ENCODE data around the gene MEST.
"Not testable (repeated sequence)": the region's sequence is repeated elsewhere in the genome, so short reads cannot be mapped to it uniquely, and the experiment has no call there.

The MEST gene

DNA sequence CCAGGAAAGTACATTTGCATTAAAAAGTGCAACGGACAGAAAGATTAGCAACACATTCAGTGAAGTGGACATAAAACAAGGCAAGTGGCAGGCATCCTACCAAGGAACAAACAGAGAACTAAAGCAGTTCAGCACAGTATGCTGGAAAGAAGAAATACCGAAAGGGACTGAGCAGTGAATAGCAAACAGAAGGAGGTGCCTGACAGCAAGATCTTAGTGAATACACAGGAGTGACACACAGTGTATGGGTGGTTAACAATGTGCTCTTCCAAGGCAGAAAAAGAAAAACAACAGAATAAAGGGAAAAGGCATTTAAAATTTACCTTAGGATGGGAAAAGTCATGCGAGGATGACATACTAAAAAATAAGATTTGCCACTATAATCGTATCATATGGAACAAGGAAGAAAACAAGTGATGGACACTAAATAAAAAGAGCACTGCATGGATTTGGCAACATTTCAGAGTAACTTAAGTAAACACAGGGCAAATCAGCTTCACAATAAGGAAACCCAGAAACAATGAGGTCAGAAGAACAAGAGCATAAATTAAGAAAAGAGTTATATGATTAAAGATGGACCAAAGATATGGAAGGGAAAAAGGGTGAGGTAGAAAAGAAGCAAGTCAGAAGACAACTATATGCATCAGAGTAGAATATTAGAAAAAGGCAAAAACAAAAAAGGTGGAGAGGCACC is 29.5 kb downstream of the MEST start:
- Histone ChIP-seq H3K27me3 (ENCODE audit: control insufficient read depth, insufficient read depth, low read length) (no peaks in the 10 kb centered on the region), H3K4me3 (ENCODE audit: low read length) (no peak overlapping the region), H3K4me1 (ENCODE audit: control insufficient read depth, insufficient read depth, low read length) (no peaks in the 10 kb centered on the region), H3K36me3 (ENCODE audit: control insufficient read depth, insufficient read depth, low read length) (no peaks in the 10 kb centered on the region), H3K27ac (ENCODE audit: low read length) (no peak overlapping the region), H3K9me3 (ENCODE audit: control insufficient read depth, insufficient read depth, low read length) (no peaks in the 10 kb centered on the region)
- DNase-seq (ENCODE audit: low read depth, low spot score): no peak
- no CpG with 5 or more reads among the region's 4 CpGs for WGBS (ENCODE audit: insufficient coverage, insufficient read length)

DNA sequence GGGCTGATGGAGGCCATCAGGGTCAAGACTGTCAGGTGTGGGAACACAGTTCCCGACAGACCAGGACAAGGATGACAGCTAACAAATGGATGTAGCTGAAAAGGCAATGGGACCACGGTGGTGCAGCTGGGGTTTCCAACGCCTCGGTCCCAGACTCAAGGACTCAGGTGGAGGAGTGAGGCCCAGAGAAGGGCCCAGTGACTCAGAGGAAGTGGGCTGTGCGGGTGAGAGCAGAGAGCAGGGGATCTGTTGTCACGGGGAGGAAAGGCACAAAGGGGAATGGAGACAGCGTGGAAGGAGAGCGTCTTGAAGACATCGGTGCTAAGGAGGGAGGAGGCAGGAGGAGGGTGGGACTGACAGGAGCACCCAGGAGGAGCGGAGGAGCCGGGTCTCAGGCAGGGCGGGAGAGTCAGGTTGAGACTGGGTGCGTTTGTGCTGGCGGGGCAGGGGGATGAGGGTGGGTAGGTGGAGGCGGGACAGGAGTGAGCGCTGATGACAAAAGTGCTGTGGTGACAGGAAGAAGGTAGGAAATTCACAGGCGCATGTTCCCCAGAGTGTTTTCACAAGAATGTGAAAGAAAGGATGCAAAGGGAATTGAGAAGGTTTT is 31.7 kb downstream of the MEST start:
- not testable (repeated sequence) for H3K36me3 ChIP-seq (ENCODE audit: control insufficient read depth, insufficient read depth, low read length); H3K27me3 ChIP-seq (ENCODE audit: control insufficient read depth, insufficient read depth, low read length); H3K4me1 ChIP-seq (ENCODE audit: control insufficient read depth, insufficient read depth, low read length); H3K27ac ChIP-seq (ENCODE audit: low read length); H3K4me3 ChIP-seq (ENCODE audit: low read length); H3K9me3 ChIP-seq (ENCODE audit: control insufficient read depth, insufficient read depth, low read length); DNase-seq (ENCODE audit: low read depth, low spot score)
- WGBS (ENCODE audit: insufficient coverage, insufficient read length): no CpG with 5 or more reads among the region's 17 CpGs

GRCh38 chr7:130524628-130525027 is 32.7 kb downstream of the MEST start:
- H3K36me3 ChIP-seq (ENCODE audit: control insufficient read depth, insufficient read depth, low read length): no peaks in the 10 kb centered on the region
- no peak overlapping the region for H3K27ac ChIP-seq (ENCODE audit: low read length)
- no peaks in the 10 kb centered on the region for H3K27me3 ChIP-seq (ENCODE audit: control insufficient read depth, insufficient read depth, low read length)
- WGBS (ENCODE audit: insufficient coverage, insufficient read length): no CpG with 5 or more reads among the region's 5 CpGs
- no peaks in the 10 kb centered on the region for H3K4me1 ChIP-seq (ENCODE audit: control insufficient read depth, insufficient read depth, low read length)
- no peak overlapping the region for H3K4me3 ChIP-seq (ENCODE audit: low read length)
- H3K9me3 ChIP-seq (ENCODE audit: control insufficient read depth, insufficient read depth, low read length): no peaks in the 10 kb centered on the region
- DNase-seq (ENCODE audit: low read depth, low spot score): no peak

DNA sequence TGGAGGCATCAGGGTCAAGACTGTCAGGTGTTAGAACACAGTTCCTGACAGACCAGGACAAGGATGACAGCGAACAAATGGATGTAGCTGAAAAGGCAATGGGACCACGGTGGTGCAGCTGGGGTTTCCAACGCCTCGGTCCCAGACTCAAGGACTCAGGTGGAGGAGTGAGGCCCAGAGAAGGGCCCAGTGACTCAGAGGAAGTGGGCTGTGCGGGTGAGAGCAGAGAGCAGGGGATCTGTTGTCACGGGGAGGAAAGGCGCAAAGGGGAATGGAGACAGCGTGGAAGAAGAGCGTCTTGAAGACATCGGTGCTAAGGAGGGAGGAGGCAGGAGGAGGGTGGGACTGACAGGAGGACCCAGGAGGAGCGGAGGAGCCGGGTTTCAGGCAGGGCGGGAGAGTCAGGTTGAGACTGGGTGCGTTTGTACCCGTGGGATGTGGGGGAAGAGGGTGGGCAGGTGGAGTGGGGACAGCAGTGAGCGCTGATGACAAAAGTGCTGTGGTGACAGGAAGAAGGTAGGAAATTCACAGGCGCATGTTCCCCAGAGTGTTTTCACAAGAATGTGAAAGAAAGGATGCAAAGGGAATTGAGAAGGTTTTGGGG is 36.0 kb downstream of the MEST start:
- H3K9me3 ChIP-seq (ENCODE audit: control insufficient read depth, insufficient read depth, low read length); H3K36me3 ChIP-seq (ENCODE audit: control insufficient read depth, insufficient read depth, low read length); H3K4me1 ChIP-seq (ENCODE audit: control insufficient read depth, insufficient read depth, low read length); H3K27ac ChIP-seq (ENCODE audit: low read length); DNase-seq (ENCODE audit: low read depth, low spot score); H3K4me3 ChIP-seq (ENCODE audit: low read length); H3K27me3 ChIP-seq (ENCODE audit: control insufficient read depth, insufficient read depth, low read length): not testable (repeated sequence)
- no CpG with 5 or more reads among the region's 17 CpGs for WGBS (ENCODE audit: insufficient coverage, insufficient read length)

DNA sequence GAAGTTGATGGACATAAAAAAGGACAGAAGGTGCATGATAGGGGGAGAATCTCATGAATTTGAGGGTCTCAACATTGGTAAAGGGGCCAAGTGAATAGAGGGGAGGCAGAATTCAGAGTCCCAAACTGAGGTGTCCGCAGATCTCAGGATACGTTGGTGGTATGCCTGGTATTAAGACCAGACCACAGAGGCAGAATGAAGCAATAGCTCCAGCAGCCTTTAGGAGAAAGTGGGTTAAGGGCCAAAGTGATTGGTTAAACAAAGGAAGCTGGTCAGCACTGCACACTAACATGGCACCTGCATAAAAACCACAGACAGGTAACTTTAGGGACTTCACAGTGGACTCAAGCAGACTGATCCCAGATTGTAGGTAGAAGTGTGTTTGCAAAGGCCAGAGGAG is 37.5 kb downstream of the MEST start:
- H3K27ac ChIP-seq (ENCODE audit: low read length): no peak overlapping the region
- H3K9me3 ChIP-seq (ENCODE audit: control insufficient read depth, insufficient read depth, low read length): no peaks in the 10 kb centered on the region
- no peaks in the 10 kb centered on the region for H3K4me1 ChIP-seq (ENCODE audit: control insufficient read depth, insufficient read depth, low read length)
- H3K36me3 ChIP-seq (ENCODE audit: control insufficient read depth, insufficient read depth, low read length): no peaks in the 10 kb centered on the region
- whole genome bisulfite sequencing (ENCODE audit: insufficient coverage, insufficient read length): no CpG with 5 or more reads among the region's 2 CpGs
- DNase-seq (ENCODE audit: low read depth, low spot score): no peak
- H3K4me3 ChIP-seq (ENCODE audit: low read length): no peak overlapping the region
- no peaks in the 10 kb centered on the region for H3K27me3 ChIP-seq (ENCODE audit: control insufficient read depth, insufficient read depth, low read length)

DNA sequence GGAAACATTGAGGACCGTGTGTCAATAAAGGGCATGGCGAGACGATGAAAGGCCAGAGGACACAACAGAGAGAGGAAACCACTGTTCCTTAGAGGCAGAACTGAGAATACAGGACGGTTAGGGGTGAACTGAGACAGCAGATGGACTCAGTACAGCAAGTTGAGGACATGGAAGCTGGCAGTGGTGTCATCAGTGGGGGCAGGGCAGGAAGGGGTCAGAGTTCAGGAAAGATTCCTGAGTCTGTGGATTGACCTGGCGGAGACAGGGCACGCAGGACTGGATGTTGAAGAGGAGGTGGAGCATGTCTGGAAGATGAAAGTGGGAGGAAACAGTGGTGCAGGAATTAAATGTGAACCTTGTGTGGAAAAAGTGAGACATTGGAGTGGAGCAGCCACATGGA is 46.0 kb downstream of the MEST start:
- H3K4me1 ChIP-seq (ENCODE audit: control insufficient read depth, insufficient read depth, low read length); DNase-seq (ENCODE audit: low read depth, low spot score); H3K9me3 ChIP-seq (ENCODE audit: control insufficient read depth, insufficient read depth, low read length); H3K27me3 ChIP-seq (ENCODE audit: control insufficient read depth, insufficient read depth, low read length); H3K36me3 ChIP-seq (ENCODE audit: control insufficient read depth, insufficient read depth, low read length); H3K4me3 ChIP-seq (ENCODE audit: low read length); H3K27ac ChIP-seq (ENCODE audit: low read length): not testable (repeated sequence)
- no CpG with 5 or more reads among the region's 6 CpGs for WGBS (ENCODE audit: insufficient coverage, insufficient read length)

DNA sequence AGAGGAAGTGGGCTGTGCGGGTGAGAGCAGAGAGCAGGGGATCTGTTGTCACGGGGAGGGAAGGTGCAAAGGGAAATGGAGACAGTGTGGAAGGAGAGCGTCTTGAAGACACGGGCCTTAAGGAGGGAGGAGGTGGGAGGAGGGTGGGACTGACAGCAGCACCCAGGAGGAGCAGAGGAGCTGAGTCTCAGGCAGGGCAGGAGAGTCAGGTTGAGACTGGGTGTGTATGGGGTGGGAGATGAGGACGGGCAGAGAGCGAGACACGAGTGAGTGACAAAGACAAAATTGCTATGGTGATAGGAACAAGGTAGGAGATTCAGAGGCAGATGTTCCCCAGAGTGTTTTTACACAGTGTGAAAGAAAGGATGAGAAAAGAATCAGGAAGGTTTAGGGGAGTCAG is 49.4 kb downstream of the MEST start:
- WGBS (ENCODE audit: insufficient coverage, insufficient read length): no CpG with 5 or more reads among the region's 7 CpGs
- not testable (repeated sequence) for H3K27me3 ChIP-seq (ENCODE audit: control insufficient read depth, insufficient read depth, low read length); H3K4me1 ChIP-seq (ENCODE audit: control insufficient read depth, insufficient read depth, low read length)

DNA sequence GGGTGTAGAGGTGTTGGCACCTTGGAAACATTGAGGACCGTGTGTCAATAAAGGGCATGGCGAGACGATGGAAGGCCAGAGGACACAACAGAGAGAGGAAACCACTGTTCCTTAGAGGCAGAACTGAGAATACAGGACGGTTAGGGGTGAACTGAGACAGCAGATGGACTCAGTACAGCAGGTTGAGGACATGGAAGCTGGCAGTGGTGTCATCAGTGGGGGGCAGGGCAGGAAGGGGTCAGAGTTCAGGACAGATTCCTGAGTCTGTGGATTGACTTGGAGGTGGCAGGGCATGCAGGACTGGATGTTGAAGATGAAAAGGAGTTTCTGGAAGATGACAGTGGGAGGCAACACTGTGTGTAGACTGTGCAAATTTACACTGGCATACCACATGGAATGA is 50.4 kb downstream of the MEST start:
- H3K36me3 ChIP-seq (ENCODE audit: control insufficient read depth, insufficient read depth, low read length); H3K27ac ChIP-seq (ENCODE audit: low read length); H3K9me3 ChIP-seq (ENCODE audit: control insufficient read depth, insufficient read depth, low read length); H3K4me1 ChIP-seq (ENCODE audit: control insufficient read depth, insufficient read depth, low read length); H3K4me3 ChIP-seq (ENCODE audit: low read length); H3K27me3 ChIP-seq (ENCODE audit: control insufficient read depth, insufficient read depth, low read length); DNase-seq (ENCODE audit: low read depth, low spot score): not testable (repeated sequence)
- no CpG with 5 or more reads among the region's 4 CpGs for WGBS (ENCODE audit: insufficient coverage, insufficient read length)

More for the DNA sequence above, 49.4 kb downstream of the MEST start:
- not testable (repeated sequence) for DNase-seq (ENCODE audit: low read depth, low spot score); H3K4me3 ChIP-seq (ENCODE audit: low read length); H3K9me3 ChIP-seq (ENCODE audit: control insufficient read depth, insufficient read depth, low read length); H3K27ac ChIP-seq (ENCODE audit: low read length); H3K36me3 ChIP-seq (ENCODE audit: control insufficient read depth, insufficient read depth, low read length)

- H3K27ac ChIP-seq (ENCODE audit: low read length): no peak overlapping the region
- no CpG with 5 or more reads among the region's 2 CpGs for WGBS (ENCODE audit: insufficient coverage, insufficient read length)
These were observed 51.7 kb downstream of the MEST start for GRCh38 chr7:130543487-130544010.

DNA sequence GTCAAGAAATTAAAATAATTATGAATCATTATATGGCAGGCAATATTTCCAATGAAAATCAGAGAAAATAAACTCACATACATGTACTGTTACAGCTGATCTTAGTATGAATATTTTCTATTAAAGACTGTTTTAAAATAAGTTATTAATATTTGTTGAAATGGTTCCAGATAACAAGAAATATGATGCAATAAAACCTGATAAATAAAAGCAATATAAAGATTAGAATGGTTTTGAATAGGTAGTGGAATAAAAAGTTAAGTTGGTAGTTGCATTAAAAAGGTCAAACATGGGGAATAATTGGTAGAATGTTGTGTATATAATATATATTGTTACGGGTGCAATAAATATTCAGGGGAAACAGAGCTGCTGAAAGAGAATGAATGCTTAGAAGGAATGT is 52.5 kb downstream of the MEST start:
- no peak overlapping the region for H3K27ac ChIP-seq (ENCODE audit: low read length)
- no peak for DNase-seq (ENCODE audit: low read depth, low spot score)
- WGBS (ENCODE audit: insufficient coverage, insufficient read length): 100% methylated on average over 1 of the region's 1 CpG
- H3K4me1 ChIP-seq (ENCODE audit: control insufficient read depth, insufficient read depth, low read length): 0 out of 2 replicates have a peak, but pooled peaks cover 1% of the 10 kb centered on the region
- H3K36me3 ChIP-seq (ENCODE audit: control insufficient read depth, insufficient read depth, low read length): peaks cover 3% of the 10 kb centered on the region
- H3K9me3 ChIP-seq (ENCODE audit: control insufficient read depth, insufficient read depth, low read length): no peaks in the 10 kb centered on the region
- no peaks in the 10 kb centered on the region for H3K27me3 ChIP-seq (ENCODE audit: control insufficient read depth, insufficient read depth, low read length)
- H3K4me3 ChIP-seq (ENCODE audit: low read length): no peak overlapping the region

More at GRCh38 chr7:130543487-130544010, 51.7 kb downstream of the MEST start:
- Histone ChIP-seq H3K36me3 (ENCODE audit: control insufficient read depth, insufficient read depth, low read length) (peaks cover 3% of the 10 kb centered on the region), H3K27me3 (ENCODE audit: control insufficient read depth, insufficient read depth, low read length) (no peaks in the 10 kb centered on the region), H3K4me3 (ENCODE audit: low read length) (no peak overlapping the region), H3K9me3 (ENCODE audit: control insufficient read depth, insufficient read depth, low read length) (no peaks in the 10 kb centered on the region), H3K4me1 (ENCODE audit: control insufficient read depth, insufficient read depth, low read length) (0 out of 2 replicates have a peak, but pooled peaks cover 1% of the 10 kb centered on the region)
- no peak for DNase-seq (ENCODE audit: low read depth, low spot score)
